ENCODE data around the gene RPL7A. TPM values are rescaled to one million over a fixed set of nuclear protein-coding genes. Genes with fewer than 3 reads are reported as not detected.
"Not testable (repeated sequence)": the region's sequence is repeated elsewhere in the genome, so short reads cannot be mapped to it uniquely, and the experiment has no call there.

Gene RPL7A
- total RNA-seq, 6 experiments from 2014 or later, result 529 to 851 (median 616) TPM

DNA sequence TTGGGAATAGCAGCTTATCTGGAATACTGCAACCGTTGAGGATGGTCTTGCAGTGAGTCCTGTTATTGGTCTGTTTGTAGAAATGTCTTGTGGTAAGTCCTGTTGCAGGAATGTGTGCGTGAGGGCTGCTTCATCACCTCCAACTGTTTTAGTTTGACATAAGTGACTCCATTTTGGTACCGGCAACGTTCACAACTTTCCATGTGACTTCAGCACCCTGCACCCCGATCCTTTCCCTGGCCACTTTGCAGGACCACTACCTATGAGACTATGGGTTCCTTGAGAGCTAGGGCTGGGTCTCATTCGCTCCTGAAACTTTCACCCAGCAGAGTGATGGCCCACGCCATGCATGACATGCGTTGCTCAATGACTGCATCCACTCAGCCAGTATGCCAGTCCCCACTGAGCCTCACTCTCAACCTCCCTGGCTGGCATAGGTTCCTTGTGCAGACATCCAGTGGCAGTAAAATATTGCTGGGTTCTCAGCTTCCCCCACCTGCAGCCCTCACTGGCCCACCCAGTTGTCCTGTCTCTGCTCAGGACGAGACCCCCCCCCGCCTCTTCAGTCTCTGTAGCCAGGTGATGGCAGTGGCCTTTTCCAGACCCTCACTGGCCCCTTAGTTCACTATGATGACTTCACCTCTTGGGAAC is 20.1 kb upstream of the RPL7A start:
- no peaks in the 10 kb centered on the region for H3K9me3 ChIP-seq
- ATAC-seq, result no peak
- TF ChIP-seq, protein P1, sequence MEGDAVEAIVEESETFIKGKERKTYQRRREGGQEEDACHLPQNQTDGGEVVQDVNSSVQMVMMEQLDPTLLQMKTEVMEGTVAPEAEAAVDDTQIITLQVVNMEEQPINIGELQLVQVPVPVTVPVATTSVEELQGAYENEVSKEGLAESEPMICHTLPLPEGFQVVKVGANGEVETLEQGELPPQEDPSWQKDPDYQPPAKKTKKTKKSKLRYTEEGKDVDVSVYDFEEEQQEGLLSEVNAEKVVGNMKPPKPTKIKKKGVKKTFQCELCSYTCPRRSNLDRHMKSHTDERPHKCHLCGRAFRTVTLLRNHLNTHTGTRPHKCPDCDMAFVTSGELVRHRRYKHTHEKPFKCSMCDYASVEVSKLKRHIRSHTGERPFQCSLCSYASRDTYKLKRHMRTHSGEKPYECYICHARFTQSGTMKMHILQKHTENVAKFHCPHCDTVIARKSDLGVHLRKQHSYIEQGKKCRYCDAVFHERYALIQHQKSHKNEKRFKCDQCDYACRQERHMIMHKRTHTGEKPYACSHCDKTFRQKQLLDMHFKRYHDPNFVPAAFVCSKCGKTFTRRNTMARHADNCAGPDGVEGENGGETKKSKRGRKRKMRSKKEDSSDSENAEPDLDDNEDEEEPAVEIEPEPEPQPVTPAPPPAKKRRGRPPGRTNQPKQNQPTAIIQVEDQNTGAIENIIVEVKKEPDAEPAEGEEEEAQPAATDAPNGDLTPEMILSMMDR (IDR thresholded peaks at IDR 0.05), result no peak
- no peak for TF ChIP-seq POLR2A (IDR thresholded peaks at IDR 0.05)
- intact Hi-C loops (cut with DNase I), result no loop called here
- peaks cover 3 to 31% (median 14%) of the 10 kb centered on the region in 4 donors for H3K36me3 ChIP-seq
- H3K4me3 ChIP-seq, result no peak overlapping the region
- H3K27me3 ChIP-seq, result no peaks in the 10 kb centered on the region
- WGBS (ENCODE audit: insufficient coverage, low coverage, low lambda C conversion rate, missing lambda C conversion rate), result 92% methylated on average over 9 of the region's 10 CpGs
- no peak overlapping the region for H3K27ac ChIP-seq
- H3K4me1 ChIP-seq, result no peaks in the 10 kb centered on the region
- peak in 1 of 3 donors; percentile 26 for DNase-seq

DNA sequence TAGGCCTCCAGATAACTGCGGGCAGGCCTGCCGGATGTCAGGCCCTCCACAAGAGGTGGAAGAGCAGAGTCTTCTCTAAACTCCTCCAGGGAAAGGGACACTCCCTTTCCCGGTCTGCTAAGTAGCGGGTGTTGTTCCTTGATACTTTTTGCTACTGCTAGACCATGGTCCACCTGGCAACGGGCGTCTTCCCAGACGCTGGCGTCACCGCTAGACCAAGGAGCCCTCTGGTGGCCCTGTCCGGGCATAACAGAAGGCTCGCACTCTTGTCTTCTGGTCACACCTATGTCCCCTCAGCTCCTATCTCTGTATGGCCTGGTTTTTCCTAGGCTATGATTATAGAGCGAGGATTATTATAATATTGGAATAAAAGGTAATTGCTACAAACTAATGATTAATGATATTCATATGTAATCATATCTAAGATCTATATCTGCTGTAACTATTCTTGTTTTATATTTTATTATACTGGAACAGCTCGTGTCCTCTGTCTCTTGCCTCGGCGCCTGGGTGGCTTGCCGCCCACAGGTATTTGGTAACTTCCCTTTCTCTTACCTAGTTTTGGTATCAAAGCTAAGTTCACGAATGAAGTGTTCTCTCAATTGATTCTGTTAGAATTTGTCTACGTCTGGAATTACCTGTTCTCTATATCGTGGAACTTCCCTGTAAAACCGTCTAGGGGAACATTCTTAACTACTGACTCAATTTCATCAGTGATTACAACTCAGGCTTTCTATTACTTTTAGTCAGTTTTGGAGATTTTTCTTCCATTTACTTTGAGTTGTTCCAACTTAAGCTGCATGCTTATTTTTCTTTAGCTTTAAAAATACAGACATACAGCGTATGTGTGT is 18.5 kb upstream of the RPL7A start:
- DNase-seq, result peak in 1 of 3 donors; percentile 55
- H3K36me3 ChIP-seq, result peaks cover 3 to 45% (median 23%) of the 10 kb centered on the region in 4 donors
- not testable (repeated sequence) for H3K4me3 ChIP-seq, H3K27me3 ChIP-seq, H3K4me1 ChIP-seq, ATAC-seq, H3K27ac ChIP-seq, H3K9me3 ChIP-seq
- TF ChIP-seq, protein P1 (IDR thresholded peaks at IDR 0.05), result peak; percentile 38 to 63 (median 54)
- 46% methylated on average over 21 of the region's 21 CpGs for WGBS (ENCODE audit: insufficient coverage, low coverage, low lambda C conversion rate, missing lambda C conversion rate)
- intact Hi-C loops (cut with DNase I), result loop anchor here in 1 of 2 donors (10.0 kb wide), 1 partner anchor 55 kb away; no protein-coding TSS in a partner anchor

DNA sequence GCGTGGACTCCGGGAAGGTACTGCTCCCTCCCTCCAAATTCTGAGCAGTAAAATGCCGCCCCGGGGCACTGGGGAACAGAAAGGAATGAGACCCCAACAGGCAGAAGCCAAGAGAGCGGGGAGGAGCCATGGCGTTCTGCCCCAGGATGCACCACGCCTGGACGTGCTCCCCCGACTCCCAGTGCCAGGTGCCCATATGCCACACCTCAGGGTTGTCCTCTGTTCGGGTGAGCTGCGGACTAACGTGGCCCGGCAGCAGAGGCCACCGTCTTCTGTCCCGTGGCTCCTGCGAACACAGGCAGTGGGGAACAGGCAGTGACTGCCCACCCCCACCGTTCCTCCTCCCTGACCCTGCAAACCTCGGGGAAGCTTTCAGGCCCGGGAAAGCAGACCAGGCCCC is 16.8 kb upstream of the RPL7A start:
- Histone ChIP-seq H3K27ac (no peak overlapping the region), H3K9me3 (no peaks in the 10 kb centered on the region), H3K36me3 (peaks cover 3 to 45% (median 23%) of the 10 kb centered on the region in 4 donors), H3K4me1 (peaks cover 0 to 12% (median 0%) of the 10 kb centered on the region in 4 donors), H3K27me3 (no peaks in the 10 kb centered on the region), H3K4me3 (no peak overlapping the region)
- peak in 1 of 3 donors; percentile 41 for DNase-seq
- ATAC-seq, result no peak
- TF ChIP-seq, protein P1 (IDR thresholded peaks at IDR 0.05), result no peak
- TF ChIP-seq POLR2A (IDR thresholded peaks at IDR 0.05), result no peak
- WGBS (ENCODE audit: insufficient coverage, low coverage, low lambda C conversion rate, missing lambda C conversion rate), result 84% methylated on average over 2 of the region's 19 CpGs
- intact Hi-C loops (cut with DNase I), result loop anchor here in 1 of 2 donors (10.0 kb wide), 1 partner anchor 54 kb away; no protein-coding TSS in a partner anchor

DNA sequence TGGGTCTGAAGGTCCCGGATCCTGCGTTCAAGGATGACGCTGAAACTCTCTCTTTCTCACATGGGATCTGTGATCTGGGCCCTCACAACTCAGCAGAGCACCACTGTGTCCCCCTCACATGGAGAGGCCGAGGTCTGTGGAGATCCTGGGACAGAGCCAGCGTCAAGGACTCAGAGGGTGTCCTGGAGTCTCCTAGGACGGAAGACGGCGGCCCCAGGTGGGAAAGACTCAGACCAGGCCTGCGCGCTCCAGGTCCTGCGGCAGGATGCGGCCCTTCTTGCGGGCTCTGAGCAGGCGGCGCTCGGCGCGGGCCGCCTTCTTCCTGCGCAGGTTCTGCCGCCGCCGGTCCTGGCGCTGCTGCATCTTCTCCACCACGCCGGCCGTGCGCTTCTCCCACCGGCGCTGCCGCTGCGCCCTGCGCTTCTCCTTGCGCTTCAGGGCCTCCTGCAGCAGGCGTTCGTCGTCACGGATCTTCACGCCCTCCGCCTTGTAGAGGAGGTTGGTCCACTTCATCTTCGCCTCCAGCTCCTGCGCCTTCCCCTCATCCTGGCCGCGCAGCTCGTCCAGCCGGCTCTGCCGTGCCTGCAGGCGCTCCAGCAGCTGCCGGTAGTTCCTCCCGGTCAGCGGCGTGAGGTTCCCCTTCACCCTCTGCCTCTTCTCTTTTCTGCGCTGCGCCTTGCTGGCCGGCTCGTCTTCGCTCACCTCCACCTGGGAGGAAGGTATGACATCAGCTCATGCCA is 16.2 kb upstream of the RPL7A start:
- H3K27me3 ChIP-seq, result no peaks in the 10 kb centered on the region
- H3K4me1 ChIP-seq, result peaks cover 0 to 12% (median 3%) of the 10 kb centered on the region in 4 donors
- H3K27ac ChIP-seq, result no peak overlapping the region
- ATAC-seq (no peak), DNase-seq (peak in 1 of 3 donors; percentile 49)
- TF ChIP-seq, protein P1 (IDR thresholded peaks at IDR 0.05), result no peak
- no peak for TF ChIP-seq POLR2A (IDR thresholded peaks at IDR 0.05)
- WGBS (ENCODE audit: insufficient coverage, low coverage, low lambda C conversion rate, missing lambda C conversion rate), result 97% methylated on average over 34 of the region's 57 CpGs
- no peak overlapping the region for H3K4me3 ChIP-seq
- peaks cover 3 to 45% (median 23%) of the 10 kb centered on the region in 4 donors for H3K36me3 ChIP-seq
- intact Hi-C loops (cut with DNase I), result loop anchor here in 1 of 2 donors (10.0 kb wide), 1 partner anchor 53 kb away; no protein-coding TSS in a partner anchor
- H3K9me3 ChIP-seq, result no peaks in the 10 kb centered on the region
